Hepatocyte (in vitro differentiated cells): ENCODE data around the gene TM9SF1. TPM values are rescaled to one million over a fixed set of nuclear protein-coding genes. Genes with fewer than 3 reads are reported as not detected.
A peak's percentile ranks its signal among the peaks of the same experiment; 100 is the strongest.

ENCODE experiments used
- DNase-seq: peaks from one replicate; pipeline ENCODE4 v3.0.0-alpha.2; 2016; ENCODE audit warnings: low spot score
- H2AFZ ChIP-seq: fragments of 200-600 bp; sonication (generic); 2 replicates; pipeline ENCODE4 v1.6.0; 2016; ENCODE audit warnings: antibody characterized with exemption, mild to moderate bottlenecking
- H3K27ac ChIP-seq: fragments of 200-600 bp; sonication (generic); 2 replicates; pipeline ENCODE4 v1.5.1; 2016; ENCODE audit warnings: mild to moderate bottlenecking
- H3K27me3 ChIP-seq: fragments of 200-600 bp; sonication (generic); 2 replicates; pipeline ENCODE4 v1.6.1; 2016
- H3K36me3 ChIP-seq: fragments of 200-600 bp; sonication (generic); replicated peaks from 2 replicates; pipeline ENCODE4 v1.5.1; 2016; ENCODE audit warnings: low read depth; ENCODE audit not compliant: insufficient read depth
- H3K4me1 ChIP-seq: fragments of 200-600 bp; sonication (generic); 2 replicates; pipeline ENCODE4 v1.5.1; 2016; ENCODE audit warnings: mild to moderate bottlenecking, moderate library complexity; ENCODE audit not compliant: insufficient read depth
- H3K4me2 ChIP-seq: fragments of 200-600 bp; sonication (generic); 2 replicates; pipeline ENCODE4 v1.6.0; 2016
- H3K4me3 ChIP-seq: fragments of 200-600 bp; sonication (generic); 2 replicates; pipeline ENCODE4 v1.5.1; 2016; ENCODE audit warnings: mild to moderate bottlenecking
- H3K79me2 ChIP-seq: fragments of 200-600 bp; sonication (generic); 2 replicates; pipeline ENCODE4 v1.6.0; 2017; ENCODE audit warnings: mild to moderate bottlenecking
- H3K9me2 ChIP-seq: fragments of 200-600 bp; sonication (generic); replicated peaks from 2 replicates; pipeline ENCODE4 v1.6.0; 2017; ENCODE audit warnings: mild to moderate bottlenecking; ENCODE audit not compliant: insufficient read depth
- H3K9me3 ChIP-seq: fragments of 200-600 bp; sonication (generic); 2 replicates; pipeline ENCODE4 v1.5.1; 2016; ENCODE audit warnings: low read depth, mild to moderate bottlenecking
- H4K20me1 ChIP-seq: fragments of 200-600 bp; sonication (generic); 2 replicates; pipeline ENCODE4 v1.6.0; 2016; ENCODE audit warnings: mild to moderate bottlenecking; ENCODE audit not compliant: insufficient read depth, poor library complexity, severe bottlenecking
- EZH2 ChIP-seq: fragments of 200-600 bp; sonication (generic); IDR thresholded peaks from 2 replicates; pipeline ENCODE4 v1.6.1; 2016; ENCODE audit warnings: antibody characterized with exemption, mild to moderate bottlenecking, borderline replicate concordance
- EZH2phosphoT487 ChIP-seq: fragments of 200-600 bp; sonication (generic); IDR thresholded peaks from one replicate; pipeline ENCODE4 v1.6.1; 2018; ENCODE audit warnings: antibody characterized with exemption, mild to moderate bottlenecking, low read depth, moderate library complexity; ENCODE audit not compliant: unreplicated experiment, severe bottlenecking
- WGBS: methylation state at CpG from one replicate; pipeline ENCODE4 v1.1.6; 2016; ENCODE audit warnings: low lambda C conversion rate; ENCODE audit errors: missing lambda C conversion rate; 5-methylcytosine and 5-hydroxymethylcytosine counted together
- polyA plus RNA-seq: library from polyadenylated mRNA; unstranded; fragments of >200 nt; fragmentation: Nextera tagmentation; extraction: Ambion mirVana; gene quantifications from 2 replicates; pipeline ENCODE4 v1.2.1, GENCODE V29; 2016
- total RNA-seq: library from RNA; depleted of rRNA; stranded (reverse); fragments of >200 nt; gene quantifications from 2 replicates; pipeline ENCODE4 v1.2.3, GENCODE V29; 2014
- TF ChIP-seq, protein P1 (sequence below): fragments of 200-600 bp; sonication (generic); IDR thresholded peaks from 2 replicates; pipeline ENCODE4 v1.5.1; 2016; ENCODE audit warnings: antibody characterized with exemption, mild to moderate bottlenecking; ENCODE audit not compliant: poor library complexity

TM9SF1 gene, protein sequence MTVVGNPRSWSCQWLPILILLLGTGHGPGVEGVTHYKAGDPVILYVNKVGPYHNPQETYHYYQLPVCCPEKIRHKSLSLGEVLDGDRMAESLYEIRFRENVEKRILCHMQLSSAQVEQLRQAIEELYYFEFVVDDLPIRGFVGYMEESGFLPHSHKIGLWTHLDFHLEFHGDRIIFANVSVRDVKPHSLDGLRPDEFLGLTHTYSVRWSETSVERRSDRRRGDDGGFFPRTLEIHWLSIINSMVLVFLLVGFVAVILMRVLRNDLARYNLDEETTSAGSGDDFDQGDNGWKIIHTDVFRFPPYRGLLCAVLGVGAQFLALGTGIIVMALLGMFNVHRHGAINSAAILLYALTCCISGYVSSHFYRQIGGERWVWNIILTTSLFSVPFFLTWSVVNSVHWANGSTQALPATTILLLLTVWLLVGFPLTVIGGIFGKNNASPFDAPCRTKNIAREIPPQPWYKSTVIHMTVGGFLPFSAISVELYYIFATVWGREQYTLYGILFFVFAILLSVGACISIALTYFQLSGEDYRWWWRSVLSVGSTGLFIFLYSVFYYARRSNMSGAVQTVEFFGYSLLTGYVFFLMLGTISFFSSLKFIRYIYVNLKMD
- total RNA-seq = 68.1 and 75.4 TPM in 2 replicates
- 84.0 and 86.1 TPM in 2 replicates for polyA plus RNA-seq

DNA sequence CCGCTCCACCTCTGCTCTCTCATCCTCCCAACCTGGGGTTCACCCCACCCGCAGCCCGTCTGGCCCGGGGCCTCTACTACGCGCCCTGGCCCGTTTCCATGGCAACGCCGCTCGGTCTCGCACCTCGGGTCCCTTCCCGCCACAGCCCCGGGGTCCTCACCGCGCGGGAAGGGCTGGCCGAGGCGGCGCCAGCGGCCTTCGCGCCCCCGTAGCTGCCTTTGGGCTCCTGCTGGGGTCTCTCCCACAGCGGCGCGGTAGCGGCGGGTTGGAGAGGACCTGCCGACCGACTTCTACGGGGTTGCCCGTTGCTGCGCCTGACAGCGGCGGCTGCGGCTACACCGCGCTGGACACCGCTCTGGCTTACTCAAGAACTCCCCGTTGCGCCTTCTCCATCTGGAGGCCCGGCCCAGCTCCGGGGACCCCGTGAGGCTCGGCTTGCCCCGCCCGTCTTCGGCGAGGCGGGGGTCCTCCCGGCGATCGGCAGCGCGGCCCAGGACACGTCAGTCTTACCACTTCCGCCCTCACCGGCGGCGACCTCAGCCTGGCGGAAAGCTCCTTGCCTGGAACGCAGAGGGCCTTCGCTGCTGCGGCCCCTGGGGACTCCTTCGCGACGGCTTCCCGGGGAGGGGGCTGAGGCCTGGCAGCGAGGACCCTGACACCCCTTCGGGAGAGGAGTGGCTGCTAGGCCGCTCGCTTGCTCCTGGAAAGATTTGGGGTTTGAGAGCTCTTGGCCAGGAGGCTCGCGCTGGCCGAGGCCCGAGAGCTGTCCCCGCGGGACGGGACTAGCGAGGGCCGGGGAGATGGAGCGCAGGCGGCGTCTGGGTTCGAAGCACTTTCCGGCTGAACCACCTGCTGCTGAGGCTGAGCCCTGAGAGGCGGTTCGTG is at the start of gene TM9SF1:
Gene TM9SF1 (minus strand): TSS at position 256 of the 885 bp plus-strand sequence. CDS start 422 bp downstream, outside the sequence.
- Histone ChIP-seq H3K36me3 (no peaks in the 10 kb centered on the region), H3K4me2 (peak within 1 kb of the TSS; percentile 94), H4K20me1 (no peaks in the 10 kb centered on the region), H3K4me3 (peak within 1 kb of the TSS; percentile 95), H3K79me2 (peaks cover 64% of the 10 kb centered on the region), H3K9me3 (no peaks in the 10 kb centered on the region), H3K4me1 (peaks cover 13% of the 10 kb centered on the region), H3K27ac (peak within 1 kb of the TSS; percentile 99), H3K9me2 (no peaks in the 10 kb centered on the region), H2AFZ (peak within 1 kb of the TSS; percentile 94), H3K27me3 (no peaks in the 10 kb centered on the region)
- peak; percentile 92 for DNase-seq
- TF ChIP-seq, protein P1, sequence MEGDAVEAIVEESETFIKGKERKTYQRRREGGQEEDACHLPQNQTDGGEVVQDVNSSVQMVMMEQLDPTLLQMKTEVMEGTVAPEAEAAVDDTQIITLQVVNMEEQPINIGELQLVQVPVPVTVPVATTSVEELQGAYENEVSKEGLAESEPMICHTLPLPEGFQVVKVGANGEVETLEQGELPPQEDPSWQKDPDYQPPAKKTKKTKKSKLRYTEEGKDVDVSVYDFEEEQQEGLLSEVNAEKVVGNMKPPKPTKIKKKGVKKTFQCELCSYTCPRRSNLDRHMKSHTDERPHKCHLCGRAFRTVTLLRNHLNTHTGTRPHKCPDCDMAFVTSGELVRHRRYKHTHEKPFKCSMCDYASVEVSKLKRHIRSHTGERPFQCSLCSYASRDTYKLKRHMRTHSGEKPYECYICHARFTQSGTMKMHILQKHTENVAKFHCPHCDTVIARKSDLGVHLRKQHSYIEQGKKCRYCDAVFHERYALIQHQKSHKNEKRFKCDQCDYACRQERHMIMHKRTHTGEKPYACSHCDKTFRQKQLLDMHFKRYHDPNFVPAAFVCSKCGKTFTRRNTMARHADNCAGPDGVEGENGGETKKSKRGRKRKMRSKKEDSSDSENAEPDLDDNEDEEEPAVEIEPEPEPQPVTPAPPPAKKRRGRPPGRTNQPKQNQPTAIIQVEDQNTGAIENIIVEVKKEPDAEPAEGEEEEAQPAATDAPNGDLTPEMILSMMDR = no peak
- no peak for TF ChIP-seq EZH2
- 2% methylated on average over 82 of the region's 89 CpGs for WGBS

- H3K27ac ChIP-seq = peak overlapping the region; percentile 96
- H4K20me1 ChIP-seq = peaks cover 4% of the 10 kb centered on the region
- no peaks in the 10 kb centered on the region for H3K27me3 ChIP-seq
- peaks cover 6% of the 10 kb centered on the region for H3K4me1 ChIP-seq
- H3K9me2 ChIP-seq = no peaks in the 10 kb centered on the region
- H3K4me3 ChIP-seq = peak overlapping the region; percentile 56
- DNase-seq = peak; percentile 63
- peak overlapping the region; percentile 36 for H2AFZ ChIP-seq
- 57% methylated on average over 10 of the region's 10 CpGs for WGBS
- H3K9me3 ChIP-seq = no peaks in the 10 kb centered on the region
- H3K4me2 ChIP-seq = peak overlapping the region; percentile 75
- H3K36me3 ChIP-seq = no peaks in the 10 kb centered on the region
- peaks cover 25% of the 10 kb centered on the region for H3K79me2 ChIP-seq
- TF ChIP-seq EZH2phosphoT487 = no peak
- TF ChIP-seq EZH2 = no peak
- TF ChIP-seq, protein P1 = no peak
These were observed 48.1 kb upstream of the TM9SF1 start for GRCh38 chr14:24243336-24243836.

GRCh38 chr14:24241829-24242443 is 46.7 kb upstream of the TM9SF1 start:
- DNase-seq = peak; percentile 98
- H3K4me2 ChIP-seq = peak overlapping the region; percentile 75
- H3K27ac ChIP-seq = peak overlapping the region; percentile 96
- H4K20me1 ChIP-seq = peaks cover 4% of the 10 kb centered on the region
- TF ChIP-seq, protein P1 = peak; percentile 40
- no peak for TF ChIP-seq EZH2
- WGBS = 2% methylated on average over 39 of the region's 39 CpGs
- no peaks in the 10 kb centered on the region for H3K27me3 ChIP-seq
- H3K4me3 ChIP-seq = peak overlapping the region; percentile 44
- no peaks in the 10 kb centered on the region for H3K9me2 ChIP-seq
- H3K4me1 ChIP-seq = peaks cover 6% of the 10 kb centered on the region
- no peaks in the 10 kb centered on the region for H3K9me3 ChIP-seq
- H3K79me2 ChIP-seq = peaks cover 25% of the 10 kb centered on the region
- no peaks in the 10 kb centered on the region for H3K36me3 ChIP-seq
- peak overlapping the region; percentile 37 for H2AFZ ChIP-seq
